WI38 (cell line): ENCODE results near the gene ACADS.

Experiments used
- H3K4me3 ChIP-seq: 2 replicates; pipeline ENCODE4 v1.5.1; 2011; ENCODE audit warnings: low read depth, mild to moderate bottlenecking, control low read depth, low read length
- TF ChIP-seq, protein P1 (sequence below): IDR thresholded peaks from 2 replicates; pipeline ENCODE4 v1.5.1; 2012; ENCODE audit warnings: low read depth, mild to moderate bottlenecking, control low read depth, low read length

Gene ACADS

GRCh38 chr12:120748242-120748641, 22.6 kb downstream of the ACADS start:
- no peak overlapping the region for H3K4me3 ChIP-seq
- TF ChIP-seq, protein P1, sequence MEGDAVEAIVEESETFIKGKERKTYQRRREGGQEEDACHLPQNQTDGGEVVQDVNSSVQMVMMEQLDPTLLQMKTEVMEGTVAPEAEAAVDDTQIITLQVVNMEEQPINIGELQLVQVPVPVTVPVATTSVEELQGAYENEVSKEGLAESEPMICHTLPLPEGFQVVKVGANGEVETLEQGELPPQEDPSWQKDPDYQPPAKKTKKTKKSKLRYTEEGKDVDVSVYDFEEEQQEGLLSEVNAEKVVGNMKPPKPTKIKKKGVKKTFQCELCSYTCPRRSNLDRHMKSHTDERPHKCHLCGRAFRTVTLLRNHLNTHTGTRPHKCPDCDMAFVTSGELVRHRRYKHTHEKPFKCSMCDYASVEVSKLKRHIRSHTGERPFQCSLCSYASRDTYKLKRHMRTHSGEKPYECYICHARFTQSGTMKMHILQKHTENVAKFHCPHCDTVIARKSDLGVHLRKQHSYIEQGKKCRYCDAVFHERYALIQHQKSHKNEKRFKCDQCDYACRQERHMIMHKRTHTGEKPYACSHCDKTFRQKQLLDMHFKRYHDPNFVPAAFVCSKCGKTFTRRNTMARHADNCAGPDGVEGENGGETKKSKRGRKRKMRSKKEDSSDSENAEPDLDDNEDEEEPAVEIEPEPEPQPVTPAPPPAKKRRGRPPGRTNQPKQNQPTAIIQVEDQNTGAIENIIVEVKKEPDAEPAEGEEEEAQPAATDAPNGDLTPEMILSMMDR, result no peak

DNA sequence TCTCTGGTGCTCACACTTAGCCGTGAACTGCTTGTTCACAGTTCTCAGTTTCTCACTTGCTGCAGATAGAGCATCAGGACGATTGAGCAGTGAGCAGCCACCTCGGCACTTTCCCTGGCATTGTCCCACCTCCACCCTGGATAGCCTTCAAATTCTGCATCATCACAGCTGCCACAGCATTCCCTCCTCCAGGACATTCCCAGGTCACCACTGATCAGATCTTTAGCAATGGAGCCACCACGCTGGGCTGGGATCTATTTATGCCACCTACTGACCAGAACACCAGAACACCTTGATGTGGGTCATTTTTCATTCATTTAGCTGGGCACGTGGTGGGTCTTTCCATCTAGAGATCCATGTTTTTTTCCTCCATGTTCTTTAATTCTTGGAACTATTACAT, 23.6 kb downstream of the ACADS start:
- TF ChIP-seq, protein P1, result no peak

DNA sequence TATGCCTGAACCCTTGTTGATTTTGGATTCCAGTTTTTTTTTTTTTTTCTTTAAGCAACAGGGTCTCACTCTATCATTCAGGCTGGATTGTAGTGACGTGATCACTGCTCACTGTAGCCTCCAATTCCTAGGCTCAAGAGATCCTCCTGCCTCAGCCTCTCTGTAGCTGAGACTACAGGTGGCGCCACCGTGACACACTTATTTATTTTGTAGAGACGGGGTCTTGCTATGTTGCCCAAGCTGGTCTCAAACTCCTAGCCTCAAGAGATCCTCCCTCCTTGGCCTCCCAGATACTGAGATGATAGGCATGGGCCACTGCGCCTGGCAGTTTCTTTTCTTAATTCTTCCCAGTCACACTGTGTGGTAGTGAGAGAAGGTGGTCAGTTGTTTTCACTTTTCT, 25.2 kb downstream of the ACADS start:
- no peak overlapping the region for H3K4me3 ChIP-seq
- TF ChIP-seq, protein P1, result no peak

More for the DNA sequence above, 23.6 kb downstream of the ACADS start:
- H3K4me3 ChIP-seq, result no peak overlapping the region

GRCh38 chr12:120751389-120751788, 25.8 kb downstream of the ACADS start:
- TF ChIP-seq, protein P1, result no peak
- H3K4me3 ChIP-seq, result no peak overlapping the region

GRCh38 chr12:120754792-120755191, 29.2 kb downstream of the ACADS start:
- TF ChIP-seq, protein P1, result no peak
- no peak overlapping the region for H3K4me3 ChIP-seq

DNA sequence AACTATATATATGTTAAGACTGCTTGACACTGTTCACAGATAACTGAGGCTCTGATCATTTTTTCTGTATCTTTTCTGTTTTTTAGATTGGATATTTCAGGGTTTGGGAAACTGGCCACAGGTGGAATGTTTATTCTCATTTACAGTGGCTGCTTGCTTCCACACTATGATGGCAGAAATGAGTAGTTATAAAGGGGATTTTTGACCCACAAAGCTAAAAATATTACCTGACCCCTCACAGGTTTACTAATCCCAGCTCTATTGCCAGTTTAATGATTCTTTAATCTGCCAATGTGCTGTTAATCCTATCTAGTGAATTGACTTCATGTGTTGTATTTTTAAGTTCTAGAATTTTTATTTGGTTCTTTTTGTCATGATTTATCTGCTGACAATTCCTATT, 29.6 kb downstream of the ACADS start:
- TF ChIP-seq, protein P1, result no peak
- H3K4me3 ChIP-seq, result no peak overlapping the region

DNA sequence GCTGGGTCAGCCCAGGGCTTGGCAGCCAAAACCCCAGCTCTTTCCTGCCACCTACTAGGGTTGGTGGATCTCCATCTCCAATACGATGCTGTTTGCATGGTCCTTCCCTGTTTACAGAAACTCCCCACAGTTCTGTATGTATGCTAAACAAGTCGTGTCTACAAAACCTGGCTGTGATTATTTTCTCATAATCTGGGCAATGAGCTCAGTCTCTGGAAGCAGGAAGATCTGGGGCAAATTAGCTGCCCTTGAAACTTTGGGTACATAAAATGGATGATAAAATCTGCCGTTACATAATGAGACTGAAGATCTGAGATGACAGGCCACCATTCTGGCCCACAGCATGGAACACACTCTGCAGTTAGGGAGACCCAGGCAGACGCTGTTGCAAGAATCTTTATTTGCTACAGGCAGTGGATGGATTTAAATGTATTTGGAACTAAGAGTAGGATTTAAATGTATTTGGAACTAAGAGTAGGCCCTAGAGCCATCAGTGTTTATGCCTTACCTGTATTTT, 31.7 kb downstream of the ACADS start:
- TF ChIP-seq, protein P1, result no peak
- H3K4me3 ChIP-seq, result no peak overlapping the region
